GM18951 (cell line): ENCODE measurements around the gene SULT1A2.
"Not testable (repeated sequence)": the region's sequence is repeated elsewhere in the genome, so short reads cannot be mapped to it uniquely, and the experiment has no call there.

Source experiments
- POLR2A ChIP-seq: IDR thresholded peaks from 4 replicates; pipeline ENCODE4 v1.6.1; 2011; ENCODE audit warnings: mild to moderate bottlenecking; ENCODE audit not compliant: insufficient read length, insufficient read depth; ENCODE audit errors: extremely low read depth
- in situ Hi-C: fragments of 300-500 bp; cut with MboI; formaldehyde crosslinking; loops from one replicate; pipeline ENCODE4 v1.12.0; 2022; ENCODE audit warnings: low sequenced_read_pairs, mixed read lengths, inconsistent platforms; ENCODE audit not compliant: unreplicated experiment

Gene SULT1A2

DNA sequence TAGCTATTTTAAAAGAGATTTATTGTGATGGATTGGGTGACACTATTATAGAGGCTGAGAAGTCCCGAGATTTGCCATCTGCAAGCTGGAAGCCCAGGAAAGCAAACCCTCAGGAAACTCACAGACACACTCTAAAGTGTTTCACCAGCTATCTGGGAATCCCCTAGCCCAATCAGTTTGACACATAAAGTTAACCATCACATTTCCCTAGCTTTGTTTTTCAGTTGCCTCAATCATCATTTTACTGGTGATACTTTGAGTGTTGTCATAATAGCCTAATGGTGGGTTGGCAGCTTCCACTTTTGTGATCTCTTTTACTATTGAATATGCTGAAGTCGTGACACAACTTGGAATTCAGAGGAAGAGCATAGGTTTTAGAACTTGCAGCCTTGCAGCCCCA, 41.3 kb downstream of the SULT1A2 start:
- TF ChIP-seq POLR2A: no peak
- in situ Hi-C loops: no loop called here

GRCh38 chr16:28554634-28555423, 42.0 kb downstream of the SULT1A2 start:
- in situ Hi-C loops: no loop called here
- no peak for TF ChIP-seq POLR2A

DNA sequence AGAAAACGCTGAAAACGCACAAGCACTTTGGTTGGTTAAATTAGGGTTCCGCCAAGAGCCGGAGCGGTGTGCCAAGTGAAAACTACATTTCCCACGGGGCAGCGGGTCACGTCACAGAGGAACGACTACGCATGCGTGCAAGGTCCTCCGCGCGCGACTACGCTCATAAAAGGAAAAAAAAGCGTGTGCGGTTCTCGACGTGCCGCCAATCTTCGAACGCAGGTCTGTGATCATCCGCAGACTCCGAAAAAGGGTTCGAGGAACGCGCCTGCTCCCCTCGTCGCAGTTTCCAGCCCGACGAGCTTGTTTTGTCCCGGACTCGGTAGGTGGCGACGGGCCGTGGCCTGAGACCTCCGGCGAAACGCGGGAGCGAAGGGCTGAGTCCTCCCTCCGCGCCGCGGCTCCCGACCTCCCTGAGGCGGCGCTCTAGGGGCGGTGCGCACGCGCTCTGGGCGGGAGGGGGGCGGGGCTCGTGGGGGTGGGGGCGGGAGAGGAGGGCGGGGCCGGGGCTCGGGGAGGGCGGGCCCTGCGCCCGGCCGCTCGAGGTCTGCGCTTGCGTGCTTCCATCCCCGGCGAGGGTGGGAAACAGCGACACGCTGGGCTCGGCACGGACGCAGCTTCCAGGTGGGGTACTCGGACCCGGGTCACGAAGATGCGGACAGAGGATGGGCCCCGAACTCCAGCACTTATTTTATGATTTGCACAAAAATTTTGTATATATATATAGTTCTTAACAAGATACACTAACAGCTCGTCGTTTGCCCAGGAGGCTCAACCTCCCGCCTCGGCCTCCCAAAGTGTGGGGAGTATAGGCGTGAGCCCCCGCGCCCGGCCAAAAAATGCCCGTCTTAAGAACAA, 42.8 kb downstream of the SULT1A2 start, which contains the start of gene SGF29:
TSS of gene SGF29 (plus strand) at position 145 of the 858 bp plus-strand sequence. CDS start 27,150 bp downstream, outside the sequence.
- peak; percentile 99 for TF ChIP-seq POLR2A
- in situ Hi-C loops: no loop called here

DNA sequence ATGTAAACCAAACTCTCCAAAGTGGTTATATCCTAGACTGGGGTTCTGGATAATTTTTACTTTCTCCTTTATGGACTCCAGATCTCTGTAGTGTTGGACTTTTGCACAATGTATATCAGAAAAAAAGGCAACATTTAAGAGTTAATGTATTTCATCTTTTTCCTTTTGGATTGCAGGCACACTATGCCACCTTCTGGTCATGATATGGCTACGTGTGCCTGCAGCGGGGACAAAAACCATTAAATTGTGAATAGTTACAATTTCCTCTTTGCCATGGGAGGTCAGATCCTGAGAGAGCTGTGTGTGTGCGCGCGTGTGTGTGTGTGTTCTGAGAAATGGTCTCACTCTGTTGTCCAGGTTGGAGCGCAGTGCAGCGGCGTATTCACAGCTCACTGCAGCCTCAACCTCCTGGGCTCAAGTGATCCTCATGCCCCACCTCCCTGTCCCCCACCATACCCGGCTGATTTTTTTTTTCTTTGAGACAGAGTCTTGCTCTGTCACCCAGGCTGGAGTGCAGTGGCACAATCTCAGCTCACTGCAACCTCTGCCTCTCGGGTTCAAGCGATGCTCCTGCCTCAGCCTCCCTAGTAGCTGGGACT, 47.5 kb downstream of the SULT1A2 start:
- no peak for TF ChIP-seq POLR2A
- in situ Hi-C loops: no loop called here

DNA sequence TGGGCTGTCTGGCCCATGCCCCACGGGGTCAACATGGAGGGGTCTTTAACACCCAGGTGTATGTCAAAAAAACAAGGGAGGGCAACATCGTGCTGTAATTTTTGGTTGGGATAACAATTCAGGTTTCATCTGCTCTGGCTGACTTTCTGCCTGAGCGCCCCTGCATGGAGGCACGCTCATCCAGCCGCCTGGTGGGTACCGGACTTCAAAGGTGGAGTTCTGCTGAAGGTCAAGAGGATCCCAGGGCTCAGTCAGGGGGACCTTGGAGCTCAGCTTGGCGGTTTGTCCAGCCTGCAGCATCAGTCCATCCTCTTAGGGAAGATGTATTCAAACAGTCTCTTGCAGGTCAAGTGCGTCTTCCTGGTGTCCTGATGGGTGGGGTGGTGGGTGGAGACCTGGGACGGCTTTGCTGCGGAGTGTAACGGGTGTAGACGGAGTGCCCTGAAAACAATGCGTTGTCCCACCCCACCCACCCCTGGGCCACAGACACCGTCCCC, 48.5 kb downstream of the SULT1A2 start:
- in situ Hi-C loops: no loop called here
- TF ChIP-seq POLR2A: no peak

- no peak for TF ChIP-seq POLR2A
- in situ Hi-C loops: no loop called here
Measured at GRCh38 chr16:28546626-28547025, 50.2 kb downstream of the SULT1A2 start.

DNA sequence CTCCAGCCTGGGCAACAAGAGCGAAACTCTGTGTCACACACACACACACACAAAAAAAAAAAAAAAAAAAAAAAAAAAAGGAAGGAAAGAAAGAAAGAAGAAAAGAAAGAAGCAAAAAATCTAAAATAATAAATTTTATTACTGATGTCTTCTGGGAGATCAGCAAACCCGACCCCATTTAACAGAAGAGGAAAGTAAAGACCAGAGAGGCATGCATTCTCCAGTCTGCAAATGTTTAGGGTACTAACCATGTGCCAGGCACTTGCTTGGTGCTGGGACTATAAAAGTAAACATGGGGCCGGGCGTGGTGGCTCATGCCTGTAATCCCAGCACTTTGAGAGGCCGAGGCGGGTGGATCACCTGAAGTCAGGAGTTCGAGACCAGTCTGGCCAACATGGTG, 50.9 kb downstream of the SULT1A2 start:
- in situ Hi-C loops: not testable (repeated sequence)

DNA sequence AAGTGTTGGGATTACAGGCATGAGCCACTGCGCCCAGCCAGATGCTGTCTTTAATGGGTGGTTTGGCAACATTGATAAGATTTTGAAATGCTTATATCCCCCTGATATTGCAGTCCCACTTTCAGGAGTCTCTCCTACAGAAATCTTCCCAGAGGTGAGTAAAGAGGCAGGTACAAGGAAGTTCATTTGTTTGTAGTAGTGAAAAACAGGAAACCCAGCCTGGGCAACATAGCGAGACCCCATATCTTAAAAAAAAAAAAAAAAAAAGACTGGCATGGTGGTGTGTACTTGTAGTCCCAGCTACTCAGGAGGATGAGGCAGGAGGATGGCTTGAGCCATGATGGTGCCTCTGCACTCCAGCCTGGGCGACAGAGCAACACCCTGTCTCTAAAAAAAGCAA, 51.9 kb downstream of the SULT1A2 start:
- in situ Hi-C loops: no loop called here

GRCh38 chr16:28543072-28543471, 53.8 kb downstream of the SULT1A2 start:
- in situ Hi-C loops: no loop called here
- TF ChIP-seq POLR2A: no peak

More for the DNA sequence above, 51.9 kb downstream of the SULT1A2 start:
- TF ChIP-seq POLR2A: no peak

DNA sequence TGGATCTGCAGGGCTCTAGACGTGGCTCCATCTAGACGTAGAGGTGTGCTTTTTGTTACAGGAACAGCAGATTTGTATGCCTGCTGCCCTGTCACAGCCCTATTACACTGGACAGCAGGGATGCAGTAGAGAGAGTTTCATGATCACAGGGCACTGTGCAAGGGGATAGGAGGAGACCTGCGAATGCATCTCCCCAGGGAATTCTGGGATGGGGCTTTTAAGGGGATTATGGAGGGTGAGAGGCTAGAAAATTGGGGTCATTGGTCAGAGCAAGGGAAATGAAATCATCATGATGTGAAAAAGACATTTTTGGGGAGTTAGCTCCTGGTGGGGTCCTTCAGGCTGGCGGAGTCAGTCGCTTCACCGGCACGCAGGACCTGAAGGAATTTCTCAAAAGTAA, 54.2 kb downstream of the SULT1A2 start:
- in situ Hi-C loops: no loop called here
- no peak for TF ChIP-seq POLR2A
